WERI-Rb-1 (cell line): ENCODE measurements around the gene EBF4.
"Not testable (repeated sequence)": the region's sequence is repeated elsewhere in the genome, so short reads cannot be mapped to it uniquely, and the experiment has no call there.

ENCODE experiments used
- DNase-seq: peaks from one replicate; pipeline ENCODE4 v3.0.0-alpha.2; 2020
- H3K27ac ChIP-seq: fragments of 250-450 bp; sonication (Bioruptor Pico); 2 replicates; pipeline ENCODE4 v1.5.1; 2020; ENCODE audit warnings: mild to moderate bottlenecking, moderate library complexity
- H3K27me3 ChIP-seq: fragments of 250-450 bp; sonication (Bioruptor Pico); 2 replicates; pipeline ENCODE4 v1.5.1; 2021; ENCODE audit warnings: mild to moderate bottlenecking, low read depth, moderate library complexity; ENCODE audit not compliant: insufficient read depth, severe bottlenecking
- H3K36me3 ChIP-seq: fragments of 250-450 bp; sonication (Bioruptor Pico); 2 replicates; pipeline ENCODE4 v1.5.1; 2020; ENCODE audit warnings: mild to moderate bottlenecking, moderate library complexity
- H3K4me3 ChIP-seq: 2 replicates; pipeline ENCODE4 v1.5.1; 2011; ENCODE audit warnings: low read depth, mild to moderate bottlenecking, control low read depth, low read length
- H3K9me3 ChIP-seq: fragments of 250-450 bp; sonication (Bioruptor Pico); 2 replicates; pipeline ENCODE4 v1.5.1; 2021; ENCODE audit warnings: mild to moderate bottlenecking, moderate library complexity; ENCODE audit not compliant: severe bottlenecking
- TF ChIP-seq, protein P1 (sequence below): IDR thresholded peaks from 2 replicates; pipeline ENCODE4 v1.5.1; 2011; ENCODE audit warnings: low read depth, mild to moderate bottlenecking, control low read depth, inconsistent platforms, low read length

EBF4 gene

DNA sequence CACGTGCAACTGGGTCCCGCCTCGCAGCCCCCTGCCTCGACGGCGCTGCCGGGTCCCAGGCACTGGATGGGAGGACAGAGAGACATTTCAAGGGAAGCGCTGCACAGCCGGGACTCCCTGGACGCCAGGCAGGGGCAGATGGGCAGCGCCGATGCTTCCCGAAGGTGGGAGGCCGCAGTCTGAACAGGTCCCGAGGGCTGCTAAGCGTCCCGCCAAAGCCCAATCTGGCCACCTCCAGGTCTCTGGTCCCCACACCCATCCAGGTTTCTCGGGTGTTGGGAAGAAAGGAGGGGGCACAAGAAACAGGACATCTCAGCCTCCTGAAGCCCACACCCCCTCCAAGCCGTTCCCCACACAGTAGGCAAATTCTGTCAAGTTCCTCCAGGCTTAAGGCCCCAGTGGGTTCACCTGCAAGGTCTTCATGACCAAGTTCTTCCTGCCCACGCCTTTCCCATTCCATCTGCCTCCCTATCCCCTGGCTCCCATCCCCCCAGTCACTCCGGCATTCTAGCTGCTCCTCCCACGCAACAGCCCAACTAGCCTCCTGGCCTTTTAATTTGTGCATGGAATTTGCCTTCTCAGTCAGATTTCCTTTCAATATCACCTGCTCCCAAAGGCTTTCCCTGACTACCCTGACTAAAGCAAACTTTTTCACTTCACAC is 113.2 kb downstream of the EBF4 start:
- no peak overlapping the region for H3K4me3 ChIP-seq
- H3K27ac ChIP-seq = no peak overlapping the region
- no peak for DNase-seq
- H3K27me3 ChIP-seq = no peaks in the 10 kb centered on the region
- H3K9me3 ChIP-seq = peaks cover 6% of the 10 kb centered on the region
- TF ChIP-seq, protein P1, sequence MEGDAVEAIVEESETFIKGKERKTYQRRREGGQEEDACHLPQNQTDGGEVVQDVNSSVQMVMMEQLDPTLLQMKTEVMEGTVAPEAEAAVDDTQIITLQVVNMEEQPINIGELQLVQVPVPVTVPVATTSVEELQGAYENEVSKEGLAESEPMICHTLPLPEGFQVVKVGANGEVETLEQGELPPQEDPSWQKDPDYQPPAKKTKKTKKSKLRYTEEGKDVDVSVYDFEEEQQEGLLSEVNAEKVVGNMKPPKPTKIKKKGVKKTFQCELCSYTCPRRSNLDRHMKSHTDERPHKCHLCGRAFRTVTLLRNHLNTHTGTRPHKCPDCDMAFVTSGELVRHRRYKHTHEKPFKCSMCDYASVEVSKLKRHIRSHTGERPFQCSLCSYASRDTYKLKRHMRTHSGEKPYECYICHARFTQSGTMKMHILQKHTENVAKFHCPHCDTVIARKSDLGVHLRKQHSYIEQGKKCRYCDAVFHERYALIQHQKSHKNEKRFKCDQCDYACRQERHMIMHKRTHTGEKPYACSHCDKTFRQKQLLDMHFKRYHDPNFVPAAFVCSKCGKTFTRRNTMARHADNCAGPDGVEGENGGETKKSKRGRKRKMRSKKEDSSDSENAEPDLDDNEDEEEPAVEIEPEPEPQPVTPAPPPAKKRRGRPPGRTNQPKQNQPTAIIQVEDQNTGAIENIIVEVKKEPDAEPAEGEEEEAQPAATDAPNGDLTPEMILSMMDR = no peak
- H3K36me3 ChIP-seq = no peaks in the 10 kb centered on the region

DNA sequence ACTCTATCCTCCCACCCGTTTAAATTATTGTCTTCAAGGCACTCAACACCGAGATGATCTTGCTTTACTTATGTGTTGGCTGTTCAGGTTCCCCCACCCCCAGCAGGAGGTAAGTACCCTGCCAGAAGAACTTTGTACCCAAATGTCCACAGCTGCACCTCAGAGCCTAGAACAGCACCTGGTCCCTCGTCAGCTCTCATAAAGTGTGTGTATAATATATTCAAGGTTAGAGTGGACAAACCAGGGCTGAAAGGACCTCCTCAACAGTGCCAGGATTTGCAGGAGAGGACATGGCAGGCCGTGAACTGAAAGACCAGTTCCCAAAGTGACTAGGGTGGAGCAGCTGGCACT is 113.7 kb downstream of the EBF4 start:
- TF ChIP-seq, protein P1 = no peak
- peaks cover 6% of the 10 kb centered on the region for H3K9me3 ChIP-seq

DNA sequence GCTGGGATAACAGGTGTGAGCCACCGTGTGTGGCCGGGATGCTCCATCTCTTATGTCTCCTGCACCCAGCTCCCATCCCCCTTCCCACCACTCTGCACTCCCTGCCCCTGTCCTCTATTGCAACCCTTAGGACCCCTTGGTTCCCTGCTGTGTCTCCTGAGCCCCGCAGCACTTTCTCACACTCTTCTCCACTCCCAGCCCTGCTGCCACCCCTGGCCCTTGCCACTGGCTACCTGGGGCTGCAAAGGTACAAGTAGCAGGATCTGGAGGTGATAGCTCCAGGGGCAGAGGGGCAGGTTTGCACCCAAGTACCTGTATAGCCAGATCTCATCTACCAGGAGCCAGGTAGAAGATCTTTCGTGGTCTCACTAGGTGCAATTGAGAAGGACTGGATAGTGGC is 114.4 kb downstream of the EBF4 start:
- Histone ChIP-seq H3K9me3 (peaks cover 11% of the 10 kb centered on the region), H3K4me3 (no peak overlapping the region), H3K36me3 (no peaks in the 10 kb centered on the region), H3K27me3 (no peaks in the 10 kb centered on the region), H3K27ac (no peak overlapping the region)
- no peak for DNase-seq
- TF ChIP-seq, protein P1 = no peak

More for the DNA sequence above, 113.7 kb downstream of the EBF4 start:
- Histone ChIP-seq H3K27me3 (no peaks in the 10 kb centered on the region), H3K4me3 (no peak overlapping the region), H3K36me3 (no peaks in the 10 kb centered on the region), H3K27ac (no peak overlapping the region)
- DNase-seq = no peak

DNA sequence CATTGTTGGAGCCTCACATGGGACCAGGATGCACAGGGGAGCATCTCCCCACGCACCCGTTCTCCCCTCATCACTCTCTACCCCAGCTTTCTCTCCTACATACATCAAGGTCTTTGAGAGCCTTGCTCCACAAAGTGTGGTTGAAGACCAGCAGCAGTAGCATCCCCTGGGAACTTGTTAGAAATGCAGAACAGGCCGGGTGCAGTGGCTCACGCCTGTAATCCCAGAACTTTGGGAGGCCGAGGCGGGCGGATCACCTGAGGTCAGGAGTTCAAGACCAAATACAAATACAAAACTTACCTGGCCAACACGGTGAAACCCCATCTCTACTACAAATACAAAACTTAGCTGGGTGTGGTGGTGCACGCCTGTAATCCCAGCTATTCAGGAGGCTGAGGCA is 115.3 kb downstream of the EBF4 start:
- DNase-seq, H3K27me3 ChIP-seq, H3K4me3 ChIP-seq, H3K36me3 ChIP-seq, H3K27ac ChIP-seq: not testable (repeated sequence)
- H3K9me3 ChIP-seq = peaks cover 15% of the 10 kb centered on the region

DNA sequence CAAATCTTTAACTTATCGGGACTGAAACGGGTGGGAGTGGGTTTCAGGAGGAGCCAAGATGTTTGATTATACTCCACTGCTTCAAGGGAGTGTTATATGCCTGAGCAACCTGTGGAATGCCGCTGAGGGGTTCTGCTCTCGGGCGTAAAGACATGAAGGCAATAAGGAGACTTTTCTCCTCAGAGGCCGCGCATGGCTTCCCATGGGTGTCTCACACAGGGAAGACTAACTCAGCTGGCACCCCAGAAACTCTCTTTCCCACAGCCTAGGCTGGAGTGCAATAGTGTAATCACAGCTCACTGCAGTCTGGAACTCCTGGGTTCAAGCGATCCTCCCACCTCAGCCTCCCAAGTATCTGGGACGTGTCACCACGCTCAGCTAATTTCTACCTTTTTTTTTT is 117.1 kb downstream of the EBF4 start:
- no peak for DNase-seq
- Histone ChIP-seq H3K27ac (no peak overlapping the region; the same call in 1 of the 2 replicates), H3K9me3 (peaks cover 15% of the 10 kb centered on the region), H3K36me3 (no peaks in the 10 kb centered on the region), H3K4me3 (no peak overlapping the region), H3K27me3 (no peaks in the 10 kb centered on the region)
- TF ChIP-seq, protein P1 = no peak
